IMR-90 (cell line): ENCODE results near the gene CLCA1. TPM values are rescaled to one million over a fixed set of nuclear protein-coding genes. Genes with fewer than 3 reads are reported as not detected.

Source experiments
- ATAC-seq: fragments of 200-7000 bp; cut with Tn5 transposase; 2 replicates; pipeline ENCODE4 v1.9.1; 2020; ENCODE audit warnings: low read depth, mild to moderate bottlenecking, moderate library complexity
- BruUV-seq: library from RNA; stranded (reverse); fragments of 400-500 nt; replicated peaks from 2 replicates; lab custom pipeline; 2021; lab: Mats Ljungman, UMichigan
- CTCF ChIA-PET: fragments of 300-600 bp; formaldehyde crosslinking; extraction: SDS; loops from one replicate; lab custom pipeline; 2021; ENCODE audit warnings: antibody characterized with exemption; lab: Yijun Ruan, JAX
- POLR2A ChIA-PET: fragments of 300-600 bp; sonication (Branson Sonifier 250); formaldehyde crosslinking; loops from one replicate; lab custom pipeline; 2022; ENCODE audit warnings: antibody characterized with exemption; ENCODE audit not compliant: unreplicated experiment; lab: Charles Lee
- DNase-seq: peaks from one replicate; pipeline ENCODE4 v3.0.0; 2013
- H2AFZ ChIP-seq: replicated peaks from 2 replicates; pipeline ENCODE3; 2013; ENCODE audit warnings: low read length, mild to moderate bottlenecking; ENCODE audit not compliant: poor library complexity
- H2AK5ac ChIP-seq: 2 replicates; pipeline ENCODE4 v1.6.1; 2013; ENCODE audit warnings: low read depth, low read length, inconsistent platforms
- H2AK9ac ChIP-seq: replicated peaks from 2 replicates; pipeline ENCODE3; 2013; ENCODE audit warnings: mild to moderate bottlenecking, low read depth, low read length, moderate library complexity; ENCODE audit not compliant: poor library complexity
- H2BK120ac ChIP-seq: 2 replicates; pipeline ENCODE4 v1.6.1; 2013; ENCODE audit warnings: low read depth, low read length, inconsistent platforms
- H2BK15ac ChIP-seq: 3 replicates; pipeline ENCODE4 v1.6.1; 2013; ENCODE audit warnings: low read depth, low read length, inconsistent platforms
- H2BK20ac ChIP-seq: 2 replicates; pipeline ENCODE4 v1.6.1; 2013; ENCODE audit warnings: low read depth, mild to moderate bottlenecking, inconsistent platforms, low read length, moderate library complexity
- H2BK5ac ChIP-seq: 2 replicates; pipeline ENCODE4 v1.6.1; 2013; ENCODE audit warnings: mild to moderate bottlenecking, low read depth, low read length, inconsistent platforms; ENCODE audit not compliant: poor library complexity, severe bottlenecking
- H3K14ac ChIP-seq: replicated peaks from 2 replicates; pipeline ENCODE4 v1.6.1; 2013; ENCODE audit warnings: low read depth, low read length, inconsistent platforms
- H3K18ac ChIP-seq: 2 replicates; pipeline ENCODE4 v1.6.1; 2013; ENCODE audit warnings: low read depth, low read length, control low read depth
- H3K23ac ChIP-seq: 2 replicates; pipeline ENCODE4 v1.6.1; 2013; ENCODE audit warnings: low read depth, low read length, inconsistent platforms
- H3K27ac ChIP-seq: 2 replicates; pipeline ENCODE4 v1.5.1; 2013; ENCODE audit warnings: mild to moderate bottlenecking, control low read depth, low read length; ENCODE audit not compliant: insufficient read depth
- H3K27me3 ChIP-seq: 2 replicates; pipeline ENCODE4 v1.6.1; 2013; ENCODE audit warnings: low read length; ENCODE audit not compliant: control insufficient read depth, insufficient read depth
- H3K36me3 ChIP-seq: 2 replicates; pipeline ENCODE4 v1.6.1; 2013; ENCODE audit warnings: low read length, mixed read lengths; ENCODE audit not compliant: control insufficient read depth, insufficient read depth
- H3K4ac ChIP-seq: 2 replicates; pipeline ENCODE4 v1.6.1; 2013; ENCODE audit warnings: low read depth, low read length, inconsistent platforms
- H3K4me1 ChIP-seq: 2 replicates; pipeline ENCODE4 v1.6.1; 2013; ENCODE audit warnings: low read length, mixed read lengths; ENCODE audit not compliant: control insufficient read depth, insufficient read depth
- H3K4me2 ChIP-seq: 2 replicates; pipeline ENCODE4 v1.6.1; 2013; ENCODE audit warnings: low read depth, mild to moderate bottlenecking, control low read depth, low read length, moderate library complexity
- H3K4me3 ChIP-seq: 2 replicates; pipeline ENCODE4 v1.5.1; 2013; ENCODE audit warnings: low read depth, mild to moderate bottlenecking, control low read depth, low read length, moderate library complexity; ENCODE audit not compliant: insufficient read depth
- H3K56ac ChIP-seq: 2 replicates; pipeline ENCODE4 v1.6.1; 2013; ENCODE audit warnings: low read length, inconsistent platforms; ENCODE audit not compliant: insufficient read depth; ENCODE audit errors: extremely low read depth
- H3K79me1 ChIP-seq, 2 experiments: 2 replicates each; pipeline ENCODE4 v1.6.1; 2013; ENCODE audit warnings: low read length in 2 of 2, inconsistent platforms in 1 of 2, low read depth in 1 of 2
- H3K9ac ChIP-seq: 2 replicates; pipeline ENCODE4 v1.6.1; 2013; ENCODE audit warnings: low read depth, low read length, control low read depth
- H3K9me1 ChIP-seq: 2 replicates; pipeline ENCODE4 v1.6.1; 2013; ENCODE audit warnings: low read length, inconsistent platforms; ENCODE audit not compliant: insufficient read depth
- H3K9me3 ChIP-seq: 2 replicates; pipeline ENCODE4 v1.6.1; 2013; ENCODE audit warnings: low read length; ENCODE audit not compliant: control insufficient read depth, insufficient read depth
- H4K20me1 ChIP-seq: 2 replicates; pipeline ENCODE4 v1.6.1; 2013; ENCODE audit warnings: low read length, inconsistent platforms; ENCODE audit not compliant: insufficient read depth
- H4K5ac ChIP-seq: 2 replicates; pipeline ENCODE4 v1.6.1; 2013; ENCODE audit warnings: mild to moderate bottlenecking, low read depth, low read length, control low read depth
- H4K8ac ChIP-seq, 2 experiments: 2 replicates each; pipeline ENCODE4 v1.6.1; 2013; ENCODE audit warnings: low read depth in 2 of 2, low read length in 2 of 2, control low read depth in 1 of 2, inconsistent platforms in 1 of 2
- H4K91ac ChIP-seq: 2 replicates; pipeline ENCODE4 v1.6.1; 2013; ENCODE audit warnings: low read depth, low read length, inconsistent platforms; ENCODE audit not compliant: insufficient read depth
- BHLHE40 ChIP-seq: fragments of 150-350 bp; IDR thresholded peaks from 2 replicates; pipeline ENCODE4 v1.6.1; 2016; ENCODE audit warnings: mild to moderate bottlenecking, low read depth, low read length
- CEBPB ChIP-seq: IDR thresholded peaks from 2 replicates; pipeline ENCODE4 v1.6.1; 2012; ENCODE audit warnings: low read depth, low read length, improper control_type of control experiment
- CHD1 ChIP-seq: IDR thresholded peaks from 2 replicates; pipeline ENCODE4 v1.6.1; 2012; ENCODE audit warnings: low read depth, low read length, improper control_type of control experiment
- CTCF ChIP-seq: conservative IDR thresholded peaks from 2 replicates; pipeline ENCODE4 v1.5.1; 2012; ENCODE audit warnings: mild to moderate bottlenecking, low read depth, low read length, improper control_type of control experiment
- FOS ChIP-seq: fragments of 150-350 bp; IDR thresholded peaks from 2 replicates; pipeline ENCODE4 v1.6.1; 2016; ENCODE audit warnings: low read depth, low read length
- MAFK ChIP-seq: IDR thresholded peaks from 2 replicates; pipeline ENCODE4 v1.6.1; 2012; ENCODE audit warnings: low read depth, low read length, improper control_type of control experiment
- MAZ ChIP-seq: IDR thresholded peaks from 2 replicates; pipeline ENCODE4 v1.6.1; 2012; ENCODE audit warnings: low read depth, mild to moderate bottlenecking, low read length, improper control_type of control experiment, moderate library complexity, borderline replicate concordance
- MXI1 ChIP-seq: IDR thresholded peaks from 2 replicates; pipeline ENCODE4 v1.6.1; 2012; ENCODE audit warnings: low read depth, mild to moderate bottlenecking, low read length, moderate library complexity, borderline replicate concordance
- NFE2L2 ChIP-seq: fragments of 150-350 bp; IDR thresholded peaks from 2 replicates; pipeline ENCODE4 v1.6.1; 2016; ENCODE audit warnings: low read depth, mild to moderate bottlenecking, low read length
- POLR2A ChIP-seq: IDR thresholded peaks from 2 replicates; pipeline ENCODE4 v1.6.1; 2012; ENCODE audit warnings: mild to moderate bottlenecking, low read depth, low read length
- RAD21 ChIP-seq: IDR thresholded peaks from 2 replicates; pipeline ENCODE4 v1.6.1; 2012; ENCODE audit warnings: low read length, improper control_type of control experiment
- RFX5 ChIP-seq: IDR thresholded peaks from 2 replicates; pipeline ENCODE4 v1.8.0; 2012; ENCODE audit warnings: low read depth, mild to moderate bottlenecking, low read length, moderate library complexity
- SMC3 ChIP-seq: fragments of 150-350 bp; IDR thresholded peaks from 2 replicates; pipeline ENCODE4 v1.6.1; 2016; ENCODE audit warnings: low read depth, mild to moderate bottlenecking, antibody characterized with exemption, low read length, moderate library complexity
- USF2 ChIP-seq: fragments of 150-350 bp; IDR thresholded peaks from 2 replicates; pipeline ENCODE4 v1.6.1; 2017; ENCODE audit warnings: mild to moderate bottlenecking, antibody characterized with exemption, low read length, low read depth
- WGBS, 2 experiments: methylation state at CpG; one replicate each; pipeline versions ENCODE4 v1.1.5 to v1.1.7; 2013; ENCODE audit warnings: missing lambda C conversion rate in 2 of 2; ENCODE audit not compliant: insufficient read length in 1 of 2; ENCODE audit errors: extremely low coverage in 2 of 2; 5-methylcytosine and 5-hydroxymethylcytosine counted together
- dilution Hi-C: fragments of 300-500 bp; cut with HindIII; formaldehyde crosslinking; loops from one replicate; pipeline ENCODE4 v1.14.3; 2018; ENCODE audit warnings: low sequenced_read_pairs; ENCODE audit not compliant: unreplicated experiment
- in situ Hi-C: fragments of 300-500 bp; cut with MboI; formaldehyde crosslinking; loops from 3 replicates; pipeline ENCODE4 v1.14.3; 2019; ENCODE audit warnings: low sequenced_read_pairs, inconsistent platforms, mixed read lengths
- intact Hi-C: fragments of 100-400 bp; cut with micrococcal nuclease; formaldehyde crosslinking; loops from 2 replicates; pipeline ENCODE4 v1.10.0; 2022
- polyA plus RNA-seq, 3 experiments: library from polyadenylated mRNA; depleted of rRNA; stranded (reverse); fragments of >200 nt; gene quantifications; 2 replicates each; pipeline ENCODE4 v1.2.3, GENCODE V29; 2012; ENCODE audit warnings: low replicate concordance in 1 of 3
- total RNA-seq: library from RNA; depleted of rRNA; stranded (reverse); fragments of >200 nt; gene quantifications from 2 replicates; pipeline ENCODE4 v1.2.3, GENCODE V29; 2012
- TF ChIP-seq, protein P1 (sequence below): fragments of 150-350 bp; IDR thresholded peaks from 2 replicates; pipeline ENCODE4 v1.6.1; 2016; ENCODE audit warnings: low read depth, mild to moderate bottlenecking, low read length, moderate library complexity, borderline replicate concordance

CLCA1 gene
- total and polyA plus RNA-seq, 2 of the 4 experiments (the other 2 are of a cell fraction), result not detected

DNA sequence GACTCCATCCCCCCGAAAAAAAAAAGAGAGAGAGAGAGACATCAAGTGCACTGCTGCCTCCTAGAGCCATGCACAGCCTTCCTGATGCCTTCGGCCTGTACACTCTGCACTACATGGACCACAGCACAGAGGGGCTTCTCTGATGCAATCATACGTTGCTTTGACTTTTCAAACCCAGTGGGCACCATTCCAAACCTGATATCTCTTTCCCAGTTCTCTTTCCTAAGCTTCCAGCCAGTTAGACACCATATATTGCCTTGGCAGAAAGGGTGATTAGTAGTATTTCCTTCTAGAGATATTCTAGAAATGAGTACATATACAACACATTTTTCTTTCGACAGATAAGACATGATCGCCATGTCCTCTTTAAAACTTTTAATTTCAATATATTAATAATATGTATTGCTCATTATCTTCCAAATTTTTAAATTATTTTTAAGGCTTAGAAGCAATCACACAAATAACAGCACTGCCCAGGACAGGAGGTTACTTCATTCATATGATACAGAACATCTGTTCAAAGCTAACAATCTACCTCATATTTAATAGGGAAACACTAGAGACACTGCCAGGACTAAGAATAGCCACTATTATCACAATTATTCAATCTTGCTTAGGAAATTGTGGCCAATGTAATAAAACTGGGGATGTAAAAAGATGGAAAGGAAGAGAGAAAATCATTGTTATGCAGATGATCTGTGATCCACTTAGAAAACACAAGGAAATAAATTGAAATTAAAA is 9.9 kb downstream of the CLCA1 start:
- in situ Hi-C loops, result loop anchor here (25.0 kb wide), 1 partner anchor 609 kb away; no protein-coding TSS in a partner anchor
- no peak overlapping the region for H2BK15ac ChIP-seq
- DNase-seq (no peak), ATAC-seq (no peak)
- no peak overlapping the region for H4K5ac ChIP-seq
- no peaks in the 10 kb centered on the region for H3K36me3 ChIP-seq
- H3K9me1 ChIP-seq, result no peaks in the 10 kb centered on the region
- no peaks in the 10 kb centered on the region for H3K79me1 ChIP-seq
- H3K14ac ChIP-seq, result no peak overlapping the region
- no peak overlapping the region for H3K4me3 ChIP-seq
- H3K56ac ChIP-seq, result no peak overlapping the region
- no peak overlapping the region for H3K23ac ChIP-seq
- H3K18ac ChIP-seq, result no peak overlapping the region
- no peak overlapping the region for H2BK20ac ChIP-seq
- no peak overlapping the region for H3K4ac ChIP-seq
- POLR2A ChIA-PET, result no interaction called here
- WGBS, 2 experiments, result 20% methylated on average over 1 of the region's 5 CpGs; no CpG with 5 or more reads in 1 of the 2 experiments
- no peak overlapping the region for H4K91ac ChIP-seq
- no peak overlapping the region for H2AK5ac ChIP-seq
- no peak overlapping the region for H3K4me2 ChIP-seq
- no peak overlapping the region for H3K9ac ChIP-seq
- dilution Hi-C loops, result no loop called here
- H2BK5ac ChIP-seq, result no peak overlapping the region
- no peak overlapping the region for H2BK120ac ChIP-seq
- no peak overlapping the region for H2AK9ac ChIP-seq
- intact Hi-C loops, result loop anchor here (10.0 kb wide), 2 partner anchors 486 to 606 kb away; no protein-coding TSS in a partner anchor
- no peaks in the 10 kb centered on the region for H3K9me3 ChIP-seq
- H3K27me3 ChIP-seq, result peaks cover 1% of the 10 kb centered on the region; the same call in 1 of the 2 replicates
- no peak overlapping the region for H4K8ac ChIP-seq
- no peak overlapping the region for H2AFZ ChIP-seq
- H3K27ac ChIP-seq, result no peak overlapping the region
- no peaks in the 10 kb centered on the region for H4K20me1 ChIP-seq
- H3K4me1 ChIP-seq, result no peaks in the 10 kb centered on the region
- CTCF ChIA-PET, result no interaction called here
- no TSS peak for BruUV-seq
- no peak for TF ChIP-seq RAD21
- no peak for TF ChIP-seq CEBPB
- no peak for TF ChIP-seq MAZ
- TF ChIP-seq NFE2L2, result no peak
- no peak for TF ChIP-seq MXI1
- no peak for TF ChIP-seq SMC3
- TF ChIP-seq USF2, result no peak
- TF ChIP-seq POLR2A, result no peak
- TF ChIP-seq, protein P1, sequence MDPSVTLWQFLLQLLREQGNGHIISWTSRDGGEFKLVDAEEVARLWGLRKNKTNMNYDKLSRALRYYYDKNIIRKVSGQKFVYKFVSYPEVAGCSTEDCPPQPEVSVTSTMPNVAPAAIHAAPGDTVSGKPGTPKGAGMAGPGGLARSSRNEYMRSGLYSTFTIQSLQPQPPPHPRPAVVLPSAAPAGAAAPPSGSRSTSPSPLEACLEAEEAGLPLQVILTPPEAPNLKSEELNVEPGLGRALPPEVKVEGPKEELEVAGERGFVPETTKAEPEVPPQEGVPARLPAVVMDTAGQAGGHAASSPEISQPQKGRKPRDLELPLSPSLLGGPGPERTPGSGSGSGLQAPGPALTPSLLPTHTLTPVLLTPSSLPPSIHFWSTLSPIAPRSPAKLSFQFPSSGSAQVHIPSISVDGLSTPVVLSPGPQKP, result no peak
- TF ChIP-seq CHD1, result no peak
- no peak for TF ChIP-seq CTCF
- no peak for TF ChIP-seq FOS
- TF ChIP-seq BHLHE40, result no peak
- TF ChIP-seq RFX5, result no peak
- TF ChIP-seq MAFK, result no peak
